Chondrocyte (in vitro differentiated cells): ENCODE results near the gene NANOS1. TPM values are rescaled to one million over a fixed set of nuclear protein-coding genes. Genes with fewer than 3 reads are reported as not detected.

ENCODE experiments used
- DNase-seq: peaks from one replicate; pipeline ENCODE4 v3.0.0; 2021; ENCODE audit warnings: mixed read lengths, low spot score
- H3K27ac Mint-ChIP-seq: one replicate; pipeline ENCODE4 v1.8.0; 2021; ENCODE audit warnings: mild to moderate bottlenecking, moderate library complexity, mixed read lengths; ENCODE audit not compliant: unreplicated experiment
- H3K27me3 Mint-ChIP-seq: 2 replicates; pipeline ENCODE4 v1.8.0; 2021; ENCODE audit warnings: low read depth, mixed read lengths
- H3K36me3 Mint-ChIP-seq: 2 replicates; pipeline ENCODE4 v1.8.0; 2021; ENCODE audit warnings: low read depth, mixed read lengths
- H3K4me1 Mint-ChIP-seq: 2 replicates; pipeline ENCODE4 v1.8.0; 2021; ENCODE audit warnings: low read depth, mild to moderate bottlenecking, mixed read lengths
- H3K4me3 Mint-ChIP-seq: one replicate; pipeline ENCODE4 v1.8.0; 2021; ENCODE audit warnings: mild to moderate bottlenecking, moderate library complexity, mixed read lengths; ENCODE audit not compliant: unreplicated experiment
- H3K9me3 Mint-ChIP-seq: 2 replicates; pipeline ENCODE4 v1.8.0; 2021; ENCODE audit warnings: low read depth, mixed read lengths
- total RNA-seq: library from RNA; stranded (reverse); gene quantifications from 3 replicates; pipeline ENCODE4 v1.2.1, GENCODE V29; 2021
- TF ChIP-seq, protein P1 (sequence below): fragments of 200-600 bp; sonication (generic); IDR thresholded peaks from 2 replicates; pipeline ENCODE4 v1.5.0; 2021; ENCODE audit warnings: antibody characterized with exemption, mild to moderate bottlenecking, moderate library complexity

NANOS1 gene
- total RNA-seq, 1 donor from 2014 or later = 3.8 TPM

DNA sequence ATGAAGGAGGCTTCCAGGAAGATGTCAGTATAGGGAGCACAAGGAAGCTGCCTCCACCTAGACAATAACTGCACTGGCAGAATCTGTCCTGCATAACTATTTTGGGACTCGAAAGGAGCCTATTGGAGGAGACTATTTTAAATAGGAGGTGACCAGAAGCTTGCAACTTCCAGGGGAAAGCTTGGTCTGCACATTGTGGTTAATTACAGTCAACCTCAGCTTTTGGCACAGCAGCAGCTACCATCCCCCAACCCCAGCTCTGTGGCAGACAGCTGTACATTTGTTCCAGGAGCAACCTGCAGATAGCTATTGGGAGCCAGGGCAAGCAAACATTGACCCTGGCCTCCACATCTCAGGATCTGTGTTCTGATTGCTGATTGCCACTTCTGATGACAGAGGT is 46.3 kb upstream of the NANOS1 start:
- no peaks in the 10 kb centered on the region for H3K4me1 Mint-ChIP-seq
- peaks cover 17% of the 10 kb centered on the region for H3K9me3 Mint-ChIP-seq
- no peak overlapping the region for H3K4me3 Mint-ChIP-seq
- TF ChIP-seq, protein P1, sequence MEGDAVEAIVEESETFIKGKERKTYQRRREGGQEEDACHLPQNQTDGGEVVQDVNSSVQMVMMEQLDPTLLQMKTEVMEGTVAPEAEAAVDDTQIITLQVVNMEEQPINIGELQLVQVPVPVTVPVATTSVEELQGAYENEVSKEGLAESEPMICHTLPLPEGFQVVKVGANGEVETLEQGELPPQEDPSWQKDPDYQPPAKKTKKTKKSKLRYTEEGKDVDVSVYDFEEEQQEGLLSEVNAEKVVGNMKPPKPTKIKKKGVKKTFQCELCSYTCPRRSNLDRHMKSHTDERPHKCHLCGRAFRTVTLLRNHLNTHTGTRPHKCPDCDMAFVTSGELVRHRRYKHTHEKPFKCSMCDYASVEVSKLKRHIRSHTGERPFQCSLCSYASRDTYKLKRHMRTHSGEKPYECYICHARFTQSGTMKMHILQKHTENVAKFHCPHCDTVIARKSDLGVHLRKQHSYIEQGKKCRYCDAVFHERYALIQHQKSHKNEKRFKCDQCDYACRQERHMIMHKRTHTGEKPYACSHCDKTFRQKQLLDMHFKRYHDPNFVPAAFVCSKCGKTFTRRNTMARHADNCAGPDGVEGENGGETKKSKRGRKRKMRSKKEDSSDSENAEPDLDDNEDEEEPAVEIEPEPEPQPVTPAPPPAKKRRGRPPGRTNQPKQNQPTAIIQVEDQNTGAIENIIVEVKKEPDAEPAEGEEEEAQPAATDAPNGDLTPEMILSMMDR = no peak
- no peak for DNase-seq
- no peaks in the 10 kb centered on the region for H3K27me3 Mint-ChIP-seq
- H3K27ac Mint-ChIP-seq = no peak overlapping the region
- H3K36me3 Mint-ChIP-seq = peaks cover 11% of the 10 kb centered on the region

DNA sequence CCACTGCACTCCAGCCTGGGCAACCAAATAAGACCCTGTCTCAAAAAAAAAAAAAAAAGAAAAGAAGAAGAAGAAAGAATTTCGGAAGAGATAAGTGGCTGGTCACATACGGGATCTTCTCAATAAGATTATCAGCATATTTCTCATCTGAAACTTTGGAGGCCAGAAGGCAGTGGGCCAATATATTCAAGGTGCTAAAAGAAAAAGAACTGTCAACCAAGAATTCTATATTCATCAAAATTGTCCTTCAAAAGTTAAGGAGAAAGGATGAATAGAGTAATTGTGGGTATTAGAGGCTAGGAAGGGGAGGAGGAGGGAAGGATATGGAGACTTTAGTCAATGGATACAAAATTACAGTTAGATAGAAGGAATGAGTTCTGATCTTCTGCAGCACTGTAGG is 43.9 kb upstream of the NANOS1 start:
- H3K36me3 Mint-ChIP-seq = peaks cover 15% of the 10 kb centered on the region
- DNase-seq = no peak
- H3K9me3 Mint-ChIP-seq = peaks cover 22% of the 10 kb centered on the region
- no peak overlapping the region for H3K4me3 Mint-ChIP-seq
- H3K4me1 Mint-ChIP-seq = no peaks in the 10 kb centered on the region
- no peak overlapping the region for H3K27ac Mint-ChIP-seq
- peaks cover 2% of the 10 kb centered on the region for H3K27me3 Mint-ChIP-seq
- TF ChIP-seq, protein P1 = no peak

DNA sequence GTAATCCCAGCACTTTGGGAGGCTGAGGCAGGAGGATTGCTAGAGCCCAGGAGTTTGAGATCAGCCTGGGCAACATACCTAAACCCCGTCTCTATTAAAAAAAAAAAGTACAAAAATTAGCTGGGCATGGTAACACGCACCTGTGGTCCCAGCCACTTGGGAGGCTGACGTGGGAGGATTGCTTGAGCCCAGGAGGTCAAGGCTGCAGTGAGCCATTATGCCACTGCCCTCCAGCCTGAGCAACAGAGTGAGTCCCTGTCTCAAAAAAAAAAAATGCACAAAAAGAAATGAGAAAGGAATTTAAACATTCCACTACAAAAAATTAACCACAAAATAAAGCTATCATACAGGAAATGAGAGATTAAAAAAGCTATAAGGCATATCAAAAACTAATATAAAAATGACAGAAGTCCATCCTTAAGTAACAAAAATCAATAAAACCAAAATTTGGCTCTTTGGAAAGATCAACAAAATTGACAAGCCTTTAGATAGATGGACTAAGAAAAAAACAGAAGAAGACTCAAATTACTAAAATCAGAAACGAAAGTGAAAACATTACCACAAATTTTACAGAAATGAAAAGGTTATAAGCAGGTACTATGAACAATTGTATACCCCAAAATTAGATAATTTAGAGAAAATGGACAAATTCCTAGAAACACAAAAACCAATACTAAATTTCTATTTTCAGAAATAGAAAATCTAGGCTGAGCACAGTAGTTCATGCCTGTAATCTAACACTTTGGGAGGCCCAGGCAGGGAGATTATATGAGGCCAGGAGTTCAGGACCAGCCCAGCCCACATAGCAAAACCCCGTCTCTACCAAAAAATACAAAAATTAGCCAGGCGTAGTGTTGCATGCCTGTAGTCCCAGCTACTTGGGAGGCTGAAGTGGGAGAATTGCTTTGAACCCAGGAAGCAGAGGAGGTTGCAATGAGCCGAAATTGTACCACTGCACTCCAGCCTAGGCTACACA is 42.4 kb upstream of the NANOS1 start:
- Mint-ChIP-seq H3K27ac (no peak overlapping the region), H3K4me1 (no peaks in the 10 kb centered on the region), H3K9me3 (peaks cover 22% of the 10 kb centered on the region), H3K36me3 (peaks cover 15% of the 10 kb centered on the region), H3K4me3 (no peak overlapping the region), H3K27me3 (peaks cover 10% of the 10 kb centered on the region)
- DNase-seq = no peak
- TF ChIP-seq, protein P1 = no peak

DNA sequence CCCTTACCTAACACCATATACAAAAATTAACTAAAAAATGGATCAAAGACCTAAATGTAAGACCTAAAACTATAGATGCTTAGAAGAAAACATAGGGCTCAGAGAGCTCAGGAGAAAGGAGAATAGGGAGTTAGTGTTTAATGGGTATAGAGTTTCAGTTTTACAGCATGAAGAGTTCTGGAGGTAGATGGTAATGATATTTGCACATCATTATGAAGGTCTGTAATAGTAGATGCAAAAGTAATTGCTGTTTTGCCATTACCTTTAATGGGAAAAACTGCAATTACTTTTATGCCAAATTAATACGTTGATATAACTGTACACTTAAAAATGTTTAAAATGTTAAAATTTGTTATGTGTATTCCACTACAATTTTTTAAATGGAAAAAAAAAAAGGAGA is 39.2 kb upstream of the NANOS1 start:
- no peak for DNase-seq
- H3K4me3 Mint-ChIP-seq = no peak overlapping the region
- peaks cover 11% of the 10 kb centered on the region for H3K36me3 Mint-ChIP-seq
- TF ChIP-seq, protein P1 = no peak
- no peaks in the 10 kb centered on the region for H3K4me1 Mint-ChIP-seq
- peaks cover 14% of the 10 kb centered on the region for H3K9me3 Mint-ChIP-seq
- peaks cover 23% of the 10 kb centered on the region for H3K27me3 Mint-ChIP-seq
- H3K27ac Mint-ChIP-seq = no peak overlapping the region

DNA sequence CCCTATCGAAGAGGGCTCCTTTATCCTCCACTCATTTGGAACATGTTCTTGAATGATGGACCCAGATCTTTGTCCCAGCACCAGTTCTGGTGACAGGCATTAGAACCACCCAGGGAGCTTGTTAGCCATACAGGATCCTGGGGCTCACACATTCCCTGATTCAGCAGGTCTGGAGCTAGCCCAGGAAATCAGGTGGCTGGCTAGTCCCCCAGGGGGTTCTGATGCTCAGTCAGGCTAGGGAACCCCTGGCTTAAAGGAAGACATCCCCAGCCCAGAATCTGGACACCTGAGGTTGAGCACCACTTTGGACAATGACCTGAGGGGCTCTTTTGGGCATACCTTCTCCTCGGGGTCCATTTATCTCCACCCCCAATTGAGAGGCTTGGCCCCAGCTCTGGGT is 37.0 kb upstream of the NANOS1 start:
- Mint-ChIP-seq H3K4me1 (no peaks in the 10 kb centered on the region), H3K27me3 (peaks cover 25% of the 10 kb centered on the region), H3K27ac (no peak overlapping the region), H3K4me3 (no peak overlapping the region), H3K36me3 (peaks cover 6% of the 10 kb centered on the region), H3K9me3 (peaks cover 7% of the 10 kb centered on the region)
- DNase-seq = no peak
- TF ChIP-seq, protein P1 = no peak
